GM12891 (cell line): ENCODE results near the gene COL5A1.
A peak's percentile ranks its signal among the peaks of the same experiment; 100 is the strongest.

ENCODE experiments used
- DNase-seq: peaks from one replicate; pipeline ENCODE4 v3.0.0; 2011; ENCODE audit warnings: low spot score; ENCODE audit not compliant: insufficient read length
- FAIRE-seq: peaks from 2 replicates; lab custom pipeline; 2011; peaks lifted over from hg19 to GRCh38; lab: Jason Lieb, UNC
- PAX5 ChIP-seq: IDR thresholded peaks from 2 replicates; pipeline ENCODE4 v1.6.1; 2011; ENCODE audit warnings: low read length, moderate library complexity, mild to moderate bottlenecking; ENCODE audit not compliant: insufficient read depth, severe bottlenecking
- POLR2A ChIP-seq: IDR thresholded peaks from 2 replicates; pipeline ENCODE4 v1.6.1; 2011; ENCODE audit warnings: low read depth, low read length, control low read depth
- POLR2AphosphoS5 ChIP-seq: IDR thresholded peaks from 2 replicates; pipeline ENCODE4 v1.6.1; 2011; ENCODE audit warnings: low read depth, low read length, control low read depth
- POU2F2 ChIP-seq: IDR thresholded peaks from 2 replicates; pipeline ENCODE4 v1.6.1; 2011; ENCODE audit warnings: low read depth, mild to moderate bottlenecking, control low read depth, low read length, moderate library complexity
- SPI1 ChIP-seq: IDR thresholded peaks from 2 replicates; pipeline ENCODE4 v1.6.1; 2011; ENCODE audit warnings: low read depth, low read length, control low read depth
- TAF1 ChIP-seq: IDR thresholded peaks from 2 replicates; pipeline ENCODE4 v1.6.1; 2011; ENCODE audit warnings: low read depth, low read length, control low read depth

COL5A1 gene

GRCh38 chr9:134886413-134886913, 244.9 kb downstream of the COL5A1 start:
- TF ChIP-seq POLR2A = no peak
- no peak for TF ChIP-seq SPI1
- TF ChIP-seq POU2F2 = no peak
- TF ChIP-seq PAX5 = no peak
- no peak for TF ChIP-seq TAF1
- TF ChIP-seq POLR2AphosphoS5 = no peak
- no peak for FAIRE-seq

GRCh38 chr9:134887219-134887618, 245.6 kb downstream of the COL5A1 start:
- DNase-seq = no peak
- TF ChIP-seq POU2F2 = no peak
- no peak for TF ChIP-seq PAX5
- no peak for TF ChIP-seq POLR2A
- no peak for TF ChIP-seq POLR2AphosphoS5
- TF ChIP-seq SPI1 = no peak
- no peak for TF ChIP-seq TAF1
- FAIRE-seq = no peak

More at GRCh38 chr9:134886413-134886913, 244.9 kb downstream of the COL5A1 start:
- no peak for DNase-seq

GRCh38 chr9:134887686-134888602, 246.3 kb downstream of the COL5A1 start:
- TF ChIP-seq POLR2A (no peak), SPI1 (no peak), PAX5 (no peak), TAF1 (no peak), POU2F2 (no peak), POLR2AphosphoS5 (no peak)
- no peak for DNase-seq
- peak; percentile 38 for FAIRE-seq

DNA sequence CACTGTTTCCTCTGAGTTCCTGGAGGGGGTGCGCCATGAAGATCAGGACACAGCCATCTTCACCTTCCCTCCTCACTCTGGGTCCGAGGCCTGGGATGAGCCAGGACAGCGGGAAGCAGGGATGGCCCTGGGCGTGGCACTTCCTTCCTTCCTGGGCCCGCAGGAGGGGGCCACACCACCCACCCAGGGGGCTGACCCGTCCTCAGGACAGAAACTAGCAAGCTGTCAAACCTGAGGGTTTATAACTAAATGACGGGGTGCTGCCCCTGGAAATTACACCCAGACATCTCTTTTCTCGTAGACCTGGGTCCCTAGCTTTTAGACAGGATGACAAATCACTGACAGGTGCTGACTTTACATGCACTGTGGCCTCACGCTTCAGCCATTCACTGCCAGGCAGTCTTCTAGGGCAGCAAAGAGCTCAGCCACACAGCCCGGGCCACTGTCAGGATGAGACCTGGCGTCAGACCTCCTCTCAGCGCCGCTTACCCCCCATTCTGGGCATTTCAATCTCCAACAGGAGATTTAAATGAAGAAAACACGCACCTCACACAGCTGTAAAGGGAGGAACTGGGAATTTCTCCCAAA, 247.1 kb downstream of the COL5A1 start:
- DNase-seq = no peak
- TF ChIP-seq POU2F2 = no peak
- TF ChIP-seq POLR2AphosphoS5 = no peak
- TF ChIP-seq TAF1 = no peak
- no peak for TF ChIP-seq PAX5
- TF ChIP-seq POLR2A = no peak
- peak; percentile 41 for FAIRE-seq

DNA sequence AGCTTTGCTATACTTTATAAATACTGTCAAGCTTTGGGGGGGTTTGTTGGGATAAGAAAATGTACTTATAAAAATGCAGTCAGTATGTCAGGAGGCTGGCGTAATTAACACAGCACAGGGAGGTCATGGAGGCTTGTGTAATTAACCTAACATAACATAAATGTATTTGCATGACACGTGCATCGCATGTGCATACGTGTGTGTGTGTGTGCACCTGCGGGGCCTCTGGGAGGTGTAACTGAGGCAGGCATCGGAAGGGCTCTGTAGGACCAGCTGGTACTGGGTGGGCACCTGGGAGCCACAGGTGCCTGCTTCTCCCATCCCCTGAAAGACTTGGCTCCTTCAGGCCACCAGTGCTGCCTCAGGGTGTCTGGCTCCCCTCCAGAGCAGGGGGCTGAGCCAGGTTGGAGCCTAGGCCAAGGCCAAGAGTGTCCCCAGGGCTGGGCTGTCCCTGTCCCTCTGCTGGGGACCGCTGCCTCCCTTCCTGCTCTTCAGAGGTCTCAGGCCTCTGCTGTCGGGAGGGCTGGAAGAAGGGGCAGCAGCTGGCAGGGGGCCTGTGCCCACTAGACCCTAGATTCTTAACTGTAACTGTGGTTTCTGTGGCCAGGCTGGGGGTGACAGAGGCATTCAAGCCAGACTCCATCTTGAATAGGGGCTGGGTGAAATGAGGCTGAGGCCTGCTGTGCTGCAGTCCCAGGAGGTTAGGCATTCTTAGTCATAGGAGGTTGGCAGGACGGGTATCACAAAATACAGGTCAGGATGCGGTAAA, 248.0 kb downstream of the COL5A1 start:
- no peak for DNase-seq
- TF ChIP-seq SPI1 (no peak), TAF1 (no peak), POU2F2 (no peak), PAX5 (no peak)
- peak; percentile 69 for FAIRE-seq

DNA sequence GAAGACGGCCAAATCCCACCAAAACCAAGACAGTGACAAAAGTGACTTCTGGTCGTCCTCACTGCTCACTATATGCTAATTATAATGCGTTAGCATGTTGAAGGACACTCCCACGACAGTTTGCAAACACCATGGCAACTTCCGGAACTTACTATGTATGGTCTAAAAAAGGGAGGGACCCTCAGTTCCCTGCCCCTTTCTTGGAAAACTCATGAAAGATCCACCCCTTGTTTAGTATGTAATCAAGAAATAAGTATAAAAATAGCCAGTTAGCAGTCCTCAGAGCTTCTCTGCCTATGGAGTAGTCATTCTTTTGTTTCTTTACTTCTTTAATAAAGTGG, 248.5 kb downstream of the COL5A1 start:
- DNase-seq (no peak), FAIRE-seq (no peak)
- no peak for TF ChIP-seq PAX5
- no peak for TF ChIP-seq POU2F2
- TF ChIP-seq SPI1 = no peak
- TF ChIP-seq TAF1 = no peak
- TF ChIP-seq POLR2A = no peak
- TF ChIP-seq POLR2AphosphoS5 = no peak

- no peak for TF ChIP-seq POU2F2
- TF ChIP-seq SPI1 = no peak
- TF ChIP-seq POLR2A = no peak
- no peak for TF ChIP-seq PAX5
- TF ChIP-seq POLR2AphosphoS5 = no peak
- TF ChIP-seq TAF1 = no peak
- no peak for DNase-seq
- no peak for FAIRE-seq
Observed at GRCh38 chr9:134891053-134891452, 249.4 kb downstream of the COL5A1 start.

DNA sequence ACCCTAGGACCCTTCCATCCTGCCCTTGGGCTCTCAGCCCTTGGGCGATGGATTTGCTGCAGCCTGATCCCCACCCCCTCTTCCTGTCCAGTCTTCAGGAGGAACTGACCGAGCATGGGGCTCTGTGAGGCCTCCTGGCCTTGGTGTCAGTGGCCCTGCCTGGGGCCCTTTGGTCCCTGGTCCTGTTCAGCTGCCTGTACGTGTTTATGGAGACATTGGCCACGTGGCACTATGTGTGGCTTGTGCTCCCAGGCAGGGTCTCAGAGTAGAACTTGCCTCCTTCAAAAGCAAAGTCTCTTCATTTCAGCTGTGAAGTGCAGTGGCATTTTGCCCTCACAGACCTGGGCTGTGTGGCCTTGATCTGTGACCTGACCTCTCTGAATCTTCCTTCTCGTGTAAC, 250.1 kb downstream of the COL5A1 start:
- TF ChIP-seq SPI1 = no peak
- no peak for TF ChIP-seq PAX5
- TF ChIP-seq POLR2A = no peak
- no peak for TF ChIP-seq POLR2AphosphoS5
- no peak for TF ChIP-seq TAF1
- TF ChIP-seq POU2F2 = no peak
- no peak for FAIRE-seq

DNA sequence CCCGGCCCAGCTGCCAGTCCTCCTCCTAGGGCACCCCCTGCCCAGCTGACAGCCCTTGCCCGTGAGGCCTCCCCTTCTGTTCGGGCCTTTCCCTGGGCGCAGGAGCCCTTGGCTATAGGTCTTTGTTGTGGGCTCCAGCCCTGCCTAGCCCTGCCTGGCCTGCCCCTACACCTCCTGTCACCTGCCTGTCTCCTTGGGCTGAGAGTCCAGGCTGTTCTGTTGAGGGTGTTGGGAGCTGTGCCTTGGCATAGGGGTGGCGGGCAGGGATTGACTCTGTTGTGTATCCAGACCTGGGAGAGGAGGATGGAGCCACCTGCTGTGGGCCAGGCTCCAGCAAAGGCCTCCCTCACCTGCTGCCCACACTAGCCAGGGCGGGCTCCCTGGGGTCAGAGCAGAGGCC, 250.6 kb downstream of the COL5A1 start:
- no peak for TF ChIP-seq POLR2AphosphoS5
- TF ChIP-seq SPI1 = no peak
- no peak for FAIRE-seq
- DNase-seq = no peak

More for the DNA sequence above, 250.1 kb downstream of the COL5A1 start:
- DNase-seq = no peak
